ENCODE results near the gene ADGRF4. TPM values are rescaled to one million over a fixed set of nuclear protein-coding genes. Genes with fewer than 3 reads are reported as not detected.

ADGRF4 gene, protein sequence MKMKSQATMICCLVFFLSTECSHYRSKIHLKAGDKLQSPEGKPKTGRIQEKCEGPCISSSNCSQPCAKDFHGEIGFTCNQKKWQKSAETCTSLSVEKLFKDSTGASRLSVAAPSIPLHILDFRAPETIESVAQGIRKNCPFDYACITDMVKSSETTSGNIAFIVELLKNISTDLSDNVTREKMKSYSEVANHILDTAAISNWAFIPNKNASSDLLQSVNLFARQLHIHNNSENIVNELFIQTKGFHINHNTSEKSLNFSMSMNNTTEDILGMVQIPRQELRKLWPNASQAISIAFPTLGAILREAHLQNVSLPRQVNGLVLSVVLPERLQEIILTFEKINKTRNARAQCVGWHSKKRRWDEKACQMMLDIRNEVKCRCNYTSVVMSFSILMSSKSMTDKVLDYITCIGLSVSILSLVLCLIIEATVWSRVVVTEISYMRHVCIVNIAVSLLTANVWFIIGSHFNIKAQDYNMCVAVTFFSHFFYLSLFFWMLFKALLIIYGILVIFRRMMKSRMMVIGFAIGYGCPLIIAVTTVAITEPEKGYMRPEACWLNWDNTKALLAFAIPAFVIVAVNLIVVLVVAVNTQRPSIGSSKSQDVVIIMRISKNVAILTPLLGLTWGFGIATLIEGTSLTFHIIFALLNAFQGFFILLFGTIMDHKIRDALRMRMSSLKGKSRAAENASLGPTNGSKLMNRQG
- polyA plus RNA-seq (2013, experiment 1 of 2; ENCODE audit: insufficient read length) = not detected
- not detected for polyA plus RNA-seq (2013, experiment 2 of 2; ENCODE audit: insufficient read length)

DNA sequence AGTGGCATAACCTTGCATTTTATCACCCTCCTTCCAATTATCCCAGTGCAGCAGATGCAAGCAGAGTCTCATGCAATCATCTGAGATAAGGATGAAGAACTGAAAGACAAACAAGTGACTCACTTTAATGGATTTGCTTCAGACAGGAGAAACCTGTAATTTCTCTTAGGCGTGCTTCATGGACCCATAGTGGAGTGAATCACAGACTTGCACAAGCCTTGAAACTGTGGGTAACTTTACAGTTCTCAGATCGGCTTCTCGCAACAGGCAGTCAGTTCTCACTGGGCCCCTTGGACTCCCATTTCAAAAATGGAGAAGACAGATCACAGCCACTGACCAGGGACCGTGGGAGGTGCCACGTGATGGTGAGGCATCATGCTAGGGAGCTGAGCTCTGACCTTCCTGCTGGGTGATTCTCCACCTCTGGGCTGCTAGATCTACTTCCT lies at the start of gene ADGRF4:
TSS of gene ADGRF4 (plus strand) at position 239 of the 446 bp plus-strand sequence. CDS start 8,666 bp downstream, outside the sequence.
- no peak for DNase-seq

GRCh38 chr6:47650553-47651432 lies 47.6 kb upstream of the ADGRF4 start:
- no peak for DNase-seq

GRCh38 chr6:47651505-47651944 lies 46.9 kb upstream of the ADGRF4 start:
- DNase-seq = peak; percentile 44

DNA sequence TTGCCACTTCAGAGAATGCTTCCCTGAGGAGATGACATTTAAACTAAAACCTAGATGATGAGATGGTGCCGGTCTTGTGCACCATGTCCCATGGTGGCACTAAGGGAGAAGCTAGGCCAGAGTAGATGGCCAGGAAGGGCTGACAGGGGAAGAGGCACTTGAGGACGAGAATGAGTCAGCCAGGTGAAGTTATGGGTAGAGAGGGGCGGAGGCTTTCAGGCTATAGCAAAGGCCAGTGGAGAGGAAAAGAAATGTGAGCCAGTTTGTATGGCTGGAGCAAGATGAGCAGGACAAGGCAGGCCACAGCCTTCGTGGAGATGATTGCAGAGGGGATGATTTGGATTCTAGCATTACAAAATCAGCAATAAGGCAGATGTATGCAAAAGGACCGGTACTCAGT lies 44.7 kb upstream of the ADGRF4 start:
- no peak for DNase-seq

DNA sequence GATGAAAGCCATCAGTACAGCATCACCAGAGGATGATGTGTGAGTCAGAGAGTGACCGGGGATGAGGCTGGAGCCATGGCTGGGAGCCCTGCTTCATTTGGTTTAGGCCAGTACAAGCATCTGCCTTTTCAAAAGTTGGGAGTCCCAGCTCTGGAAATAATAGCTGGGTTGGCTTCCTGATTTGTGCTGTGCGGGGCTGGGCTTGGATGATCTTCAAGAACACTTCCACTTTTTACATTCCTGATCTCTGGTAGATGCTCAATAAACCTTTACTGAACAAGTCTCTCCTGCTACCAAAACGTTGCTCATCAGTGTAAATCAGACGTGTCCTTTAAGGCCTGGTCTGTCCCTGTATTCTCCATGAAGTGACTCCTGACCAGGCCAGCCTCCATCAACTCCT lies 44.1 kb upstream of the ADGRF4 start:
- DNase-seq = no peak

GRCh38 chr6:47655719-47656595 lies 42.4 kb upstream of the ADGRF4 start:
- peak; percentile 19 for DNase-seq

GRCh38 chr6:47661960-47662359 lies 36.4 kb upstream of the ADGRF4 start:
- no peak for DNase-seq

GRCh38 chr6:47663462-47664216 lies 34.7 kb upstream of the ADGRF4 start:
- no peak for DNase-seq

DNA sequence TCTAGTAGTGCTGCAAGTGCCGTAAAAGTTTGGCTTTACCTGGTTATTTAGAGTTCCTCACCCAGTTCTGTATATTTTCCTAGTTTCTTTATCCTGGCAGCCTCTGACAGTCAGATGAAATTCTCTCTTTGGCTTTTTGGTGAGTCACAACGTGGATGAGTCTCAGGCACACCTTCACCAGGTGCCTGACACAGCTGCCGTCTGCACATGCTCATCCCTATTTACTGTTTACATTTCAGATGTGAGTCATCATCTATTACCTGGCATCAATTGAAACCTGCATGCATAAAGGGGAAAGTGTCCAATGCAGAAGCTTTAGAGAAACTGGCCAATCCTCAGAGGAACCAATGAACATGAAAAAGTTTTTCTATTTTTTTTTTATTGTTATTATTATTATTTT lies 33.3 kb upstream of the ADGRF4 start:
- DNase-seq = no peak

DNA sequence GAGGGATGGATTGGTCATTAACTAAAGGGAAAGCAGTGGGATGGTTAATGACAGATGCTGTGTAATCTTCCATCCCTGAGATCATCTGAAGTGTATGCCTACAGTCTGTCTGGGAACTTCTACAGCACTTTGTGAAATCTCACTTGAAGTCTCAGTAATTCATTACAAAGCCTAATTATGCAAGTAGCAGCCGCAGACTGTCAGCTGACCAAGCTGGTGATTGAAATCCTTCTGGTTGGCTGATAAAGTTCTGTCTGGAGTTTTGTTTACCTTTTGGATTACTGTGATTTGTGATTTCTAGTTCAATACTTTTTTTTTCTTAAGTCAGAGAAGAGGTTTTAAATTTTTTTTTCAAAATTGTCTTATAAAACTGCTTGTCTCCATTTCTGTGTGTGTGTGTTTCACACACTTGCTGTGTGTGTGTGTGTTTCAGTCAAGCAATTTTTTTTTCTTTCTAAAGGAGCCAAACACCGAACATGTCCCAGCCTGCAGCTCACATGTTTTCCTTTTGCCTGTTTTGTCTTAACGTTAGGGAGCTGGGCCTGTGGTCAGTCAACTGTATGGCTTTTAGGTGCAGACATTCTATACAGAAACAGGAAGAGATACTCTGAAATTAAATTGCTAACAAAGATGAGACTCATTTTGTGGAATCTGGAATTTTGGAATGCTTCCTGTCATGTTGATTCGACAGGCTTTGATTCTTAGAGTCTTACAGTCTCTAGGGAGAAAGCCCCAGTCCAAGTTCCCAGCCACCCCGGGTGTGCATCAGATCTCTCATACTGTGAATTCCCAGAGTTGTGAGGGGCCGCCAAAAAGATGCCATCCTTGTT lies 28.5 kb upstream of the ADGRF4 start:
- DNase-seq = peak; percentile 55

- DNase-seq = no peak
These were observed 27.5 kb upstream of the ADGRF4 start for GRCh38 chr6:47670851-47671250.

DNA sequence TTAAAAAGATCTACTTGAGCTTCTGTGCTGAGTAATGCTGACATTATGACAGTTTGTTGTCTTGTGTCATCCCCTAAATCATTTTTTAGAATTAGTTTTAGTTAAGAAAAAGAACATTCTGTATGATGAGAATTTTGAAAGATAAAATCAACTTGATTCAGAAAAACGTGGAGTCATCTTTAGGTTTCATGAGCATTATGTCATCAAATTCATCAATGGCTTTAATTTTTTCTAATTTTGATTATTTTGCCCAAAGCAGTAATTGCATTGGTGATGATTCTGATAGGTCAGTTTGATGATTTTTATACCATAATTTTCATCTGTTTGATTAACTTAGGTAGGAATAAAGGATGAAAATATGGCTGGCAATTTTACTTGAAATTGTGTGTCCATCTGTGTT lies 26.6 kb upstream of the ADGRF4 start:
- no peak for DNase-seq

GRCh38 chr6:47672816-47673215 lies 25.6 kb upstream of the ADGRF4 start:
- DNase-seq = no peak

GRCh38 chr6:47674673-47675072 lies 23.7 kb upstream of the ADGRF4 start:
- no peak for DNase-seq

GRCh38 chr6:47677381-47678100 lies 20.8 kb upstream of the ADGRF4 start:
- no peak for DNase-seq

DNA sequence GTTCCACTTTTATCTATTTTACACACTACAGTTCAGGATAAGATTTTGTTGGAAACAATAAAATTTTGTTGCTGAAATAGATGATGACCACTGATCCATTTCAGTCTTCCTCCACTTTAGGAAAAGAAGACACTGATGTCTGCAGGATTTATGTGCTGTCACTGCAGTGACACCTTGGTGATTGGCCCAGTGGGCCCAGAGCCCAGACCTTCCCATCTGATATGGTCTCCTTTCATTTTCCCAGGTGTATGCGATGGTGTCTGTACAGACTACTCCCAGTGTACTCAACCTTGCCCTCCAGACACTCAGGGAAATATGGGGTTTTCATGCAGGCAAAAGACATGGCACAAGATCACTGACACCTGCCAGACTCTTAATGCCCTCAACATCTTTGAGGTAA lies 19.6 kb upstream of the ADGRF4 start:
- no peak for DNase-seq

DNA sequence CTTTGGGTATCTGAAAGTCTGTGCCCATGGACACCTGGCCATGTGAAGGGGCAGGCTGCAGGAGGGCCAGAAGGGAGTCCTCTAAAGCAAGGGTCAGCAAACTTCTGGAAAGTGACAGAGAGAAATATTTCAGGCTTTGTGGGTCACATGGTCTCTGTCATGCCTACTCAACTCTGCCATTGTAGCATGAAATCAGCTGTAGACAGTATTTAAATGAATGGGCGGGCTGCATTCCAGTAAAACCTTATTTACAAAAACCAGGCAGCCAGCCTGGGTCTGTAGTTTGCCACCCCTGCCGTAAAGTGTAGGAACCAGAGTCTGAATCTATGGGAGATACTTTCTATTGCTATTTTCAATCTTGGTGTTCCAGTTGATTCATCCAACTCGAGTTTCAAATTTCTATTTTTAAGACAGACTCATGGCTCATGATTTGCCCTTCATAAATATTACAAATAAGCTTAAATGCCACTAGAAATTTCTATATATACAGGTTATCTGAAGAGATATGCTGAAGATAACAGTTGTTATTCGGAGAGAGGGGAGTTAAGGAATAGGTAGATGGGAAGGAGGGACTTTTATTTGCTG lies 19.0 kb upstream of the ADGRF4 start:
- DNase-seq = no peak

DNA sequence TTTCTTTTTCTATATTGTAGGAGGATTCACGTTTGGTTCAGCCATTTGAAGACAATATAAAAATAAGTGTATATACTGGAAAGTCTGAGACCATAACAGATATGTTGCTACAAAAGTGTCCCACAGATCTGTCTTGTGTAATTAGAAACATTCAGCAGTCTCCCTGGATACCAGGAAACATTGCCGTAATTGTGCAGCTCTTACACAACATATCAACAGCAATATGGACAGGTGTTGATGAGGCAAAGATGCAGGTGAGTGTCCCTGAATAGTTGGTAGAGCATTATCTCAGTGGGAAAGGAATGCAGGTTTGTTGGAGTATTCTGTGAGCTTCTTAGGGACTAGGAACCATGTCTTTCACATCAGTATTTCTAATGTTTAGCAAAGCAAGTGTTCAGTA lies 18.3 kb upstream of the ADGRF4 start:
- no peak for DNase-seq

DNA sequence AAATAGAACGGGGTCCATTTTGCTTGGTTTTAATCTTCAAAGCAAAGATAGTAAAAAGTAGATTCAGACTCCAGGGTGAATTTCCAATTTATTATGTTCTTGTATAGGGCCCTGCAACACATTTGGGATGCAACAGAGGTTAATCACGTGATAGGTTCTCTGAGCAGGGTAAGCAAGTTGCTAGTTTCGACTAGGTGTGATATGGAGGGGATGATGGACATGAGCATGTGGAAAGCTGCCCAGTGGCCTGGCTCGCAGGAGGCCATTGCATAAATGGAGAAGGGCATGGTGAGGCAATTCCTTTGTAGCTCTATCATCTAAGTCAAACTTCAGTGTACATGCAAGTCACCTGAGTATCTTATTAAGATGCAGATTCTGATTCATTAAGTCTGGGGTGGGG lies 17.7 kb upstream of the ADGRF4 start:
- no peak for DNase-seq
